ENCODE results near the gene MYH8.

GRCh38 chr17:10398352-10398751 lies 23.4 kb downstream of the MYH8 start:
- TF ChIP-seq, protein P1, sequence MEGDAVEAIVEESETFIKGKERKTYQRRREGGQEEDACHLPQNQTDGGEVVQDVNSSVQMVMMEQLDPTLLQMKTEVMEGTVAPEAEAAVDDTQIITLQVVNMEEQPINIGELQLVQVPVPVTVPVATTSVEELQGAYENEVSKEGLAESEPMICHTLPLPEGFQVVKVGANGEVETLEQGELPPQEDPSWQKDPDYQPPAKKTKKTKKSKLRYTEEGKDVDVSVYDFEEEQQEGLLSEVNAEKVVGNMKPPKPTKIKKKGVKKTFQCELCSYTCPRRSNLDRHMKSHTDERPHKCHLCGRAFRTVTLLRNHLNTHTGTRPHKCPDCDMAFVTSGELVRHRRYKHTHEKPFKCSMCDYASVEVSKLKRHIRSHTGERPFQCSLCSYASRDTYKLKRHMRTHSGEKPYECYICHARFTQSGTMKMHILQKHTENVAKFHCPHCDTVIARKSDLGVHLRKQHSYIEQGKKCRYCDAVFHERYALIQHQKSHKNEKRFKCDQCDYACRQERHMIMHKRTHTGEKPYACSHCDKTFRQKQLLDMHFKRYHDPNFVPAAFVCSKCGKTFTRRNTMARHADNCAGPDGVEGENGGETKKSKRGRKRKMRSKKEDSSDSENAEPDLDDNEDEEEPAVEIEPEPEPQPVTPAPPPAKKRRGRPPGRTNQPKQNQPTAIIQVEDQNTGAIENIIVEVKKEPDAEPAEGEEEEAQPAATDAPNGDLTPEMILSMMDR (IDR thresholded peaks at IDR 0.05; ENCODE audit: low read depth, low read length, missing input control) = no peak
- TF ChIP-seq, protein P2, sequence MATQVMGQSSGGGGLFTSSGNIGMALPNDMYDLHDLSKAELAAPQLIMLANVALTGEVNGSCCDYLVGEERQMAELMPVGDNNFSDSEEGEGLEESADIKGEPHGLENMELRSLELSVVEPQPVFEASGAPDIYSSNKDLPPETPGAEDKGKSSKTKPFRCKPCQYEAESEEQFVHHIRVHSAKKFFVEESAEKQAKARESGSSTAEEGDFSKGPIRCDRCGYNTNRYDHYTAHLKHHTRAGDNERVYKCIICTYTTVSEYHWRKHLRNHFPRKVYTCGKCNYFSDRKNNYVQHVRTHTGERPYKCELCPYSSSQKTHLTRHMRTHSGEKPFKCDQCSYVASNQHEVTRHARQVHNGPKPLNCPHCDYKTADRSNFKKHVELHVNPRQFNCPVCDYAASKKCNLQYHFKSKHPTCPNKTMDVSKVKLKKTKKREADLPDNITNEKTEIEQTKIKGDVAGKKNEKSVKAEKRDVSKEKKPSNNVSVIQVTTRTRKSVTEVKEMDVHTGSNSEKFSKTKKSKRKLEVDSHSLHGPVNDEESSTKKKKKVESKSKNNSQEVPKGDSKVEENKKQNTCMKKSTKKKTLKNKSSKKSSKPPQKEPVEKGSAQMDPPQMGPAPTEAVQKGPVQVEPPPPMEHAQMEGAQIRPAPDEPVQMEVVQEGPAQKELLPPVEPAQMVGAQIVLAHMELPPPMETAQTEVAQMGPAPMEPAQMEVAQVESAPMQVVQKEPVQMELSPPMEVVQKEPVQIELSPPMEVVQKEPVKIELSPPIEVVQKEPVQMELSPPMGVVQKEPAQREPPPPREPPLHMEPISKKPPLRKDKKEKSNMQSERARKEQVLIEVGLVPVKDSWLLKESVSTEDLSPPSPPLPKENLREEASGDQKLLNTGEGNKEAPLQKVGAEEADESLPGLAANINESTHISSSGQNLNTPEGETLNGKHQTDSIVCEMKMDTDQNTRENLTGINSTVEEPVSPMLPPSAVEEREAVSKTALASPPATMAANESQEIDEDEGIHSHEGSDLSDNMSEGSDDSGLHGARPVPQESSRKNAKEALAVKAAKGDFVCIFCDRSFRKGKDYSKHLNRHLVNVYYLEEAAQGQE (IDR thresholded peaks at IDR 0.05) = no peak
- TF ChIP-seq TAF1 (conservative IDR thresholded peaks at IDR 0.05) (no peak), HNF4G (IDR thresholded peaks at IDR 0.05) (no peak), JUND (IDR thresholded peaks at IDR 0.05) (no peak), SP1 (IDR thresholded peaks at IDR 0.05) (no peak), RAD21 (IDR thresholded peaks at IDR 0.05) (no peak), RXRA (IDR thresholded peaks at IDR 0.05) (no peak), EGR1 (IDR thresholded peaks at IDR 0.05; ENCODE audit: low read depth in 2 of 2) (no peak), YY1 (IDR thresholded peaks at IDR 0.05) (no peak), ZBTB33 (IDR thresholded peaks at IDR 0.05) (no peak), FOXA1 (IDR thresholded peaks at IDR 0.05) (no peak)
- TF ChIP-seq, protein P3, sequence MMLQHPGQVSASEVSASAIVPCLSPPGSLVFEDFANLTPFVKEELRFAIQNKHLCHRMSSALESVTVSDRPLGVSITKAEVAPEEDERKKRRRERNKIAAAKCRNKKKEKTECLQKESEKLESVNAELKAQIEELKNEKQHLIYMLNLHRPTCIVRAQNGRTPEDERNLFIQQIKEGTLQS (IDR thresholded peaks at IDR 0.05) = no peak
- TF ChIP-seq, protein P4, sequence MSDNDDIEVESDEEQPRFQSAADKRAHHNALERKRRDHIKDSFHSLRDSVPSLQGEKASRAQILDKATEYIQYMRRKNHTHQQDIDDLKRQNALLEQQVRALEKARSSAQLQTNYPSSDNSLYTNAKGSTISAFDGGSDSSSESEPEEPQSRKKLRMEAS (IDR thresholded peaks at IDR 0.05) = no peak
